ENCODE data around the gene KRTAP6-2.

- TF ChIP-seq CTCF (IDR thresholded peaks at IDR 0.05) (no peak), NRF1 (IDR thresholded peaks at IDR 0.05; ENCODE audit: low read depth, low read length) (no peak)
Measured at GRCh38 chr21:30555095-30555494, 43.6 kb downstream of the KRTAP6-2 start.
